ENCODE results near the gene BANK1.

- TF ChIP-seq SUZ12 (IDR thresholded peaks at IDR 0.05; ENCODE audit: extremely low read depth, insufficient read depth, insufficient read length) (no peak), ZNF274 (IDR thresholded peaks at IDR 0.05; ENCODE audit: low read depth, low read length) (no peak)
These were observed 52.5 kb downstream of the BANK1 start for GRCh38 chr4:101843054-101843453.

Data from NT2/D1 (cell line).